DND-41 (cell line): ENCODE results near the gene SOX5.

ENCODE experiments used
- ATAC-seq: fragments of 200-7000 bp; cut with Tn5 transposase; 3 replicates; pipeline ENCODE4 v1.9.1; 2021; ENCODE audit warnings: low read depth; ENCODE audit not compliant: insufficient read depth
- DNase-seq: peaks from one replicate; pipeline ENCODE4 v3.0.0-alpha.2; 2020
- H2AFZ ChIP-seq: 2 replicates; pipeline ENCODE4 v1.6.0; 2012; ENCODE audit warnings: low read depth, low read length
- H3K27ac ChIP-seq: 2 replicates; pipeline ENCODE4 v1.5.1; 2012; ENCODE audit warnings: low read length, inconsistent platforms
- H3K27me3 ChIP-seq: fragments of 200-600 bp; sonication (generic); 2 replicates; pipeline ENCODE4 v1.6.0; 2012; ENCODE audit warnings: low read length, mild to moderate bottlenecking, inconsistent platforms; ENCODE audit not compliant: insufficient read depth, poor library complexity
- H3K36me3 ChIP-seq: 2 replicates; pipeline ENCODE4 v1.5.1; 2012; ENCODE audit warnings: low read length, inconsistent platforms; ENCODE audit not compliant: insufficient read depth
- H3K4me1 ChIP-seq: 2 replicates; pipeline ENCODE4 v1.5.1; 2012; ENCODE audit warnings: mild to moderate bottlenecking, low read length; ENCODE audit not compliant: insufficient read depth
- H3K4me2 ChIP-seq: 2 replicates; pipeline ENCODE4 v1.6.0; 2012; ENCODE audit warnings: mild to moderate bottlenecking, moderate library complexity, low read length, inconsistent platforms; ENCODE audit not compliant: insufficient read depth
- H3K4me3 ChIP-seq, 2 experiments: fragments of 200-600 bp in 1 of 2; shearing (Covaris generic) in 1 of 2; 2 replicates each; pipeline ENCODE4 v1.5.1; 2012 to 2016; ENCODE audit warnings: inconsistent platforms in 2 of 2, low read length in 2 of 2, mild to moderate bottlenecking in 2 of 2, low read depth in 1 of 2, moderate library complexity in 1 of 2
- H3K79me2 ChIP-seq: 2 replicates; pipeline ENCODE4 v1.6.0; 2012; ENCODE audit warnings: low read length, inconsistent platforms; ENCODE audit not compliant: insufficient read depth
- H3K9ac ChIP-seq: 2 replicates; pipeline ENCODE4 v1.6.0; 2012; ENCODE audit warnings: low read depth, mild to moderate bottlenecking, inconsistent platforms, low read length, moderate library complexity
- H3K9me3 ChIP-seq: 2 replicates; pipeline ENCODE4 v1.5.1; 2012; ENCODE audit warnings: low read length, moderate library complexity, mild to moderate bottlenecking, inconsistent platforms; ENCODE audit not compliant: insufficient read depth, severe bottlenecking
- H4K20me1 ChIP-seq: 2 replicates; pipeline ENCODE4 v1.6.0; 2012; ENCODE audit warnings: low read length; ENCODE audit not compliant: insufficient read depth
- CTCF ChIP-seq: IDR thresholded peaks from 2 replicates; pipeline ENCODE4 v1.5.1; 2012; ENCODE audit warnings: borderline replicate concordance, low read length, moderate library complexity, mild to moderate bottlenecking; ENCODE audit not compliant: poor library complexity, severe bottlenecking; ENCODE audit errors: extremely low read depth
- EZH2 ChIP-seq: IDR thresholded peaks from 3 replicates; pipeline ENCODE4 v1.6.1; 2012; ENCODE audit warnings: borderline replicate concordance, low read depth, mild to moderate bottlenecking, moderate library complexity, low read length, inconsistent platforms; ENCODE audit not compliant: severe bottlenecking

The SOX5 gene

GRCh38 chr12:23853640-23854039 lies 95.8 kb downstream of the SOX5 start:
- H3K27ac ChIP-seq = no peak overlapping the region
- no peaks in the 10 kb centered on the region for H3K4me1 ChIP-seq
- no peak overlapping the region for H3K9ac ChIP-seq
- H4K20me1 ChIP-seq = no peaks in the 10 kb centered on the region
- H3K36me3 ChIP-seq = no peaks in the 10 kb centered on the region
- no peak overlapping the region for H2AFZ ChIP-seq
- TF ChIP-seq EZH2 (no peak), CTCF (no peak)
- H3K4me2 ChIP-seq = no peak overlapping the region
- DNase-seq = no peak
- H3K79me2 ChIP-seq = no peaks in the 10 kb centered on the region
- ATAC-seq = no peak
- H3K27me3 ChIP-seq = no peaks in the 10 kb centered on the region
- H3K9me3 ChIP-seq = no peaks in the 10 kb centered on the region
- H3K4me3 ChIP-seq = no peak overlapping the region

GRCh38 chr12:23851602-23852001 lies 97.9 kb downstream of the SOX5 start:
- TF ChIP-seq EZH2 (no peak), CTCF (no peak)
- Histone ChIP-seq H3K36me3 (no peaks in the 10 kb centered on the region), H4K20me1 (no peaks in the 10 kb centered on the region), H3K27ac (no peak overlapping the region), H3K27me3 (no peaks in the 10 kb centered on the region), H2AFZ (no peak overlapping the region), H3K4me2 (no peak overlapping the region), H3K4me3 (no peak overlapping the region), H3K9me3 (no peaks in the 10 kb centered on the region), H3K9ac (no peak overlapping the region), H3K79me2 (no peaks in the 10 kb centered on the region), H3K4me1 (no peaks in the 10 kb centered on the region)
- ATAC-seq (no peak), DNase-seq (no peak)

- no peak for ATAC-seq
- Histone ChIP-seq H4K20me1 (no peaks in the 10 kb centered on the region), H3K4me1 (no peaks in the 10 kb centered on the region), H3K79me2 (no peaks in the 10 kb centered on the region), H3K4me2 (no peak overlapping the region), H3K4me3 (no peak overlapping the region), H3K27me3 (no peaks in the 10 kb centered on the region), H3K27ac (no peak overlapping the region), H3K9ac (no peak overlapping the region), H2AFZ (no peak overlapping the region), H3K9me3 (no peaks in the 10 kb centered on the region), H3K36me3 (no peaks in the 10 kb centered on the region)
- TF ChIP-seq CTCF = no peak
- TF ChIP-seq EZH2 = no peak
- DNase-seq = no peak
Observed at GRCh38 chr12:23847857-23848256, 101.6 kb downstream of the SOX5 start.

- no peak overlapping the region for H3K4me3 ChIP-seq
- no peaks in the 10 kb centered on the region for H3K79me2 ChIP-seq
- no peak overlapping the region for H3K4me2 ChIP-seq
- no peaks in the 10 kb centered on the region for H3K36me3 ChIP-seq
- TF ChIP-seq CTCF (no peak), EZH2 (no peak)
- ATAC-seq (no peak), DNase-seq (no peak)
- H3K9ac ChIP-seq = no peak overlapping the region
- no peaks in the 10 kb centered on the region for H3K27me3 ChIP-seq
- no peaks in the 10 kb centered on the region for H3K9me3 ChIP-seq
- no peak overlapping the region for H2AFZ ChIP-seq
- no peaks in the 10 kb centered on the region for H3K4me1 ChIP-seq
- no peak overlapping the region for H3K27ac ChIP-seq
- H4K20me1 ChIP-seq = no peaks in the 10 kb centered on the region
Observed at GRCh38 chr12:23843958-23844357, 105.5 kb downstream of the SOX5 start.
